Measurements from ENCODE around the gene ASPHD2. TPM values are rescaled to one million over a fixed set of nuclear protein-coding genes. Genes with fewer than 3 reads are reported as not detected.

Gene ASPHD2
- total RNA-seq, 1 experiment from 2014 or later = 1.4 TPM

- Histone ChIP-seq H3K9me3 (ENCODE audit: low read depth, low read length, poor library complexity, severe bottlenecking) (no peaks in the 10 kb centered on the region), H3K4me3 (ENCODE audit: low read depth, low read length, poor library complexity, severe bottlenecking) (no peak overlapping the region), H3K27me3 (replicated peaks; ENCODE audit: insufficient read depth, low read depth, low read length, poor library complexity) (no peaks in the 10 kb centered on the region), H3K4me1 (ENCODE audit: insufficient read depth, low read length, poor library complexity, severe bottlenecking) (peaks cover 11% of the 10 kb centered on the region), H3K27ac (ENCODE audit: low read depth, low read length, poor library complexity, severe bottlenecking) (no peak overlapping the region), H3K36me3 (ENCODE audit: insufficient read depth, low read length, poor library complexity, severe bottlenecking) (peaks cover 41% of the 10 kb centered on the region)
- no TSS peak for BruUV-seq (replicated peaks)
- no peak for TF ChIP-seq EZH2 (IDR thresholded peaks at IDR 0.05; ENCODE audit: borderline replicate concordance, low read depth, low read length, poor library complexity, severe bottlenecking)
- no peak for TF ChIP-seq CTCF (conservative IDR thresholded peaks at IDR 0.05; ENCODE audit: low read depth, low read length)
- CTCF ChIA-PET = no interaction called here
- intact Hi-C loops (cut with micrococcal nuclease; ENCODE audit: unreplicated experiment) = no loop called here
- POLR2A ChIA-PET (ENCODE audit: low non-redundant PET) = no interaction called here
- DNase-seq (ENCODE audit: low spot score) = no peak
Observed at GRCh38 chr22:26453812-26454500, 24.9 kb downstream of the ASPHD2 start.

- Histone ChIP-seq H3K4me1 (ENCODE audit: insufficient read depth, low read length, poor library complexity, severe bottlenecking) (no peaks in the 10 kb centered on the region), H3K27me3 (replicated peaks; ENCODE audit: insufficient read depth, low read depth, low read length, poor library complexity) (no peaks in the 10 kb centered on the region), H3K4me3 (ENCODE audit: low read depth, low read length, poor library complexity, severe bottlenecking) (no peak overlapping the region), H3K9me3 (ENCODE audit: low read depth, low read length, poor library complexity, severe bottlenecking) (no peaks in the 10 kb centered on the region), H3K36me3 (ENCODE audit: insufficient read depth, low read length, poor library complexity, severe bottlenecking) (peaks cover 45% of the 10 kb centered on the region), H3K27ac (ENCODE audit: low read depth, low read length, poor library complexity, severe bottlenecking) (no peak overlapping the region)
- ChIA-PET CTCF (no interaction called here), POLR2A (ENCODE audit: low non-redundant PET) (no interaction called here)
- intact Hi-C loops (cut with micrococcal nuclease; ENCODE audit: unreplicated experiment) = no loop called here
- no TSS peak for BruUV-seq (replicated peaks)
- TF ChIP-seq CTCF (conservative IDR thresholded peaks at IDR 0.05; ENCODE audit: low read depth, low read length) (no peak), EZH2 (IDR thresholded peaks at IDR 0.05; ENCODE audit: borderline replicate concordance, low read depth, low read length, poor library complexity, severe bottlenecking) (no peak)
- no peak for DNase-seq (ENCODE audit: low spot score)
Observed at GRCh38 chr22:26457661-26458272, 28.7 kb downstream of the ASPHD2 start.

GRCh38 chr22:26460202-26460601 lies 31.1 kb downstream of the ASPHD2 start:
- BruUV-seq (replicated peaks) = no TSS peak
- no peaks in the 10 kb centered on the region for H3K9me3 ChIP-seq (ENCODE audit: low read depth, low read length, poor library complexity, severe bottlenecking)
- peaks cover 60% of the 10 kb centered on the region for H3K36me3 ChIP-seq (ENCODE audit: insufficient read depth, low read length, poor library complexity, severe bottlenecking)
- H3K27ac ChIP-seq (ENCODE audit: low read depth, low read length, poor library complexity, severe bottlenecking) = no peak overlapping the region
- TF ChIP-seq EZH2 (IDR thresholded peaks at IDR 0.05; ENCODE audit: borderline replicate concordance, low read depth, low read length, poor library complexity, severe bottlenecking) = no peak
- no peak for TF ChIP-seq CTCF (conservative IDR thresholded peaks at IDR 0.05; ENCODE audit: low read depth, low read length)
- POLR2A ChIA-PET (ENCODE audit: low non-redundant PET) = no interaction called here
- intact Hi-C loops (cut with micrococcal nuclease; ENCODE audit: unreplicated experiment) = no loop called here
- DNase-seq (ENCODE audit: low spot score) = no peak
- H3K27me3 ChIP-seq (replicated peaks; ENCODE audit: insufficient read depth, low read depth, low read length, poor library complexity) = no peaks in the 10 kb centered on the region
- H3K4me3 ChIP-seq (ENCODE audit: low read depth, low read length, poor library complexity, severe bottlenecking) = no peak overlapping the region
- CTCF ChIA-PET = interaction anchor here (1.2 to 3.2 kb wide), 2 partner anchors 62 to 96 kb away, joined by 3 to 13 read pairs; no protein-coding TSS in a partner anchor
- no peaks in the 10 kb centered on the region for H3K4me1 ChIP-seq (ENCODE audit: insufficient read depth, low read length, poor library complexity, severe bottlenecking)
